ACHN (cell line): ENCODE data around the gene DOCK2.

Experiments used
- DNase-seq: peaks from one replicate; pipeline ENCODE4 v3.0.0-alpha.2; 2015
- in situ Hi-C: cut with HindIII; loops from 2 replicates; pipeline ENCODE4 v1.10.0; 2017; ENCODE audit warnings: low sequenced_read_pairs, low pct_ligation_motif_present, low pct_unique_long_range_greater_than_20kb

The DOCK2 gene

GRCh38 chr5:170010595-170010994 is 373.5 kb downstream of the DOCK2 start:
- in situ Hi-C loops, result no loop called here
- DNase-seq, result no peak

GRCh38 chr5:170011751-170012150 is 374.7 kb downstream of the DOCK2 start:
- in situ Hi-C loops, result no loop called here
- no peak for DNase-seq

- in situ Hi-C loops, result no loop called here
- no peak for DNase-seq
Measured at GRCh38 chr5:170012622-170013021, 375.5 kb downstream of the DOCK2 start.

GRCh38 chr5:170020423-170020822 is 383.3 kb downstream of the DOCK2 start:
- no peak for DNase-seq
- in situ Hi-C loops, result no loop called here

- in situ Hi-C loops, result no loop called here
- no peak for DNase-seq
Measured at GRCh38 chr5:170021506-170021905, 384.4 kb downstream of the DOCK2 start.

- in situ Hi-C loops, result no loop called here
Measured at GRCh38 chr5:170025853-170026252, 388.8 kb downstream of the DOCK2 start.

GRCh38 chr5:170028124-170028523 is 391.0 kb downstream of the DOCK2 start:
- no peak for DNase-seq
- in situ Hi-C loops, result no loop called here

More at GRCh38 chr5:170025853-170026252, 388.8 kb downstream of the DOCK2 start:
- no peak for DNase-seq

GRCh38 chr5:170034231-170034630 is 397.2 kb downstream of the DOCK2 start:
- in situ Hi-C loops, result no loop called here
- DNase-seq, result no peak

- in situ Hi-C loops, result no loop called here
- DNase-seq, result no peak
Measured at GRCh38 chr5:170038241-170038640, 401.2 kb downstream of the DOCK2 start.

GRCh38 chr5:170039830-170040229 is 402.8 kb downstream of the DOCK2 start:
- in situ Hi-C loops, result no loop called here
- DNase-seq, result no peak

GRCh38 chr5:170046241-170046640 is 409.2 kb downstream of the DOCK2 start:
- in situ Hi-C loops, result no loop called here
- DNase-seq, result no peak

- in situ Hi-C loops, result no loop called here
Measured at GRCh38 chr5:170049713-170050112, 412.6 kb downstream of the DOCK2 start.

GRCh38 chr5:170053896-170054295 is 416.8 kb downstream of the DOCK2 start:
- in situ Hi-C loops, result no loop called here
- DNase-seq, result no peak

More at GRCh38 chr5:170049713-170050112, 412.6 kb downstream of the DOCK2 start:
- DNase-seq, result no peak

GRCh38 chr5:170055606-170056005 is 418.5 kb downstream of the DOCK2 start:
- in situ Hi-C loops, result no loop called here
- no peak for DNase-seq

GRCh38 chr5:170056561-170057267 is 419.6 kb downstream of the DOCK2 start:
- DNase-seq, result no peak
- in situ Hi-C loops, result no loop called here

- in situ Hi-C loops, result no loop called here
- no peak for DNase-seq
Measured at GRCh38 chr5:170057311-170057710, 420.2 kb downstream of the DOCK2 start.

- no peak for DNase-seq
- in situ Hi-C loops, result no loop called here
Measured at GRCh38 chr5:170059221-170059620, 422.1 kb downstream of the DOCK2 start.

GRCh38 chr5:170067152-170067551 is 430.1 kb downstream of the DOCK2 start:
- in situ Hi-C loops, result no loop called here
- no peak for DNase-seq

GRCh38 chr5:170067574-170068170 is 430.6 kb downstream of the DOCK2 start:
- DNase-seq, result no peak
- in situ Hi-C loops, result no loop called here

GRCh38 chr5:170069512-170069911 is 432.4 kb downstream of the DOCK2 start:
- in situ Hi-C loops, result no loop called here
- DNase-seq, result no peak
